ENCODE data around the gene CPNE5.

GRCh38 chr6:36715469-36715868, 123.8 kb downstream of the CPNE5 start:
- TF ChIP-seq CTCF (IDR thresholded peaks at IDR 0.05) (no peak), POLR2A (IDR thresholded peaks at IDR 0.05) (no peak)
